Measurements from ENCODE around the gene PRKCQ.
"Not testable (repeated sequence)": the region's sequence is repeated elsewhere in the genome, so short reads cannot be mapped to it uniquely, and the experiment has no call there.

PRKCQ gene

GRCh38 chr10:6583447-6583846, 3.4 kb upstream of the PRKCQ start:
- Histone ChIP-seq H3K27ac (replicated peaks) (no peak overlapping the region), H3K27me3 (ENCODE audit: insufficient read depth, poor library complexity, severe bottlenecking) (no peaks in the 10 kb centered on the region), H3K4me3 (replicated peaks; ENCODE audit: insufficient read depth, low read length) (no peak overlapping the region)
- no peak for TF ChIP-seq REST (IDR thresholded peaks at IDR 0.05; ENCODE audit: insufficient replicate concordance, low read depth)
- TF ChIP-seq GABPA (IDR thresholded peaks at IDR 0.05; ENCODE audit: low read depth): no peak
- TF ChIP-seq POLR2AphosphoS5 (IDR thresholded peaks at IDR 0.05; ENCODE audit: low read depth): no peak
- TF ChIP-seq CTCF (IDR thresholded peaks at IDR 0.05; ENCODE audit: insufficient read depth, low read length): no peak
- no peak for TF ChIP-seq SPI1 (IDR thresholded peaks at IDR 0.05; ENCODE audit: borderline replicate concordance, low read depth)
- DNase-seq (ENCODE audit: low read depth in 1 of 2, low spot score in 1 of 2): no peak

DNA sequence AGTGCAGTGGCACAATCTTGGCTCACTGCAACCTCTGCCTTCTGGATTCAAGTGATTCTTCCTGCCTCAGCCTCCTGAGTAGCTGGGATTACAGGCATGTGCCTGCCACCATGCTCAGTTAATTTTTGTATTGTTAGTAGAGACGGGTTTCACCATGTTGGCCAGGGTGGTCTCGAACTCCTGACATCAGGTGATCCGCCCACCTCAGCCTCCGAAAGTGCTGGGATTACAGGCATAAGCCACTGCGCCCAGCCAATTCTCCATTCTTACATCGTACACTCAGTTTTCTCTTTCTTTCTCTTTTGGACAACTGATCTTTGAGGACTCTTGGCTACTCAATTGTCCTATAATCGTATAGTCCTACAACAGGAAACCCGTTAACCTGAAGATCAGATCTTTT, 2.8 kb upstream of the PRKCQ start:
- not testable (repeated sequence) for H3K27me3 ChIP-seq (ENCODE audit: insufficient read depth, poor library complexity, severe bottlenecking); H3K27ac ChIP-seq (replicated peaks); H3K4me3 ChIP-seq (replicated peaks; ENCODE audit: insufficient read depth, low read length); DNase-seq (ENCODE audit: low read depth in 1 of 2, low spot score in 1 of 2)

- no peak for DNase-seq (ENCODE audit: low read depth in 1 of 2, low spot score in 1 of 2)
- H3K27me3 ChIP-seq (ENCODE audit: insufficient read depth, poor library complexity, severe bottlenecking): no peaks in the 10 kb centered on the region
- no peak overlapping the region for H3K27ac ChIP-seq (replicated peaks)
- TF ChIP-seq SPI1 (IDR thresholded peaks at IDR 0.05; ENCODE audit: borderline replicate concordance, low read depth) (no peak), CTCF (IDR thresholded peaks at IDR 0.05; ENCODE audit: insufficient read depth, low read length) (no peak), GABPA (IDR thresholded peaks at IDR 0.05; ENCODE audit: low read depth) (no peak), POLR2AphosphoS5 (IDR thresholded peaks at IDR 0.05; ENCODE audit: low read depth) (no peak), REST (IDR thresholded peaks at IDR 0.05; ENCODE audit: insufficient replicate concordance, low read depth) (no peak)
- H3K4me3 ChIP-seq (replicated peaks; ENCODE audit: insufficient read depth, low read length): no peak overlapping the region
These were observed 2.2 kb upstream of the PRKCQ start for GRCh38 chr10:6582298-6582697.

- no peak for DNase-seq (ENCODE audit: low read depth in 1 of 2, low spot score in 1 of 2)
- TF ChIP-seq SPI1 (IDR thresholded peaks at IDR 0.05; ENCODE audit: borderline replicate concordance, low read depth) (no peak), CTCF (IDR thresholded peaks at IDR 0.05; ENCODE audit: insufficient read depth, low read length) (no peak), POLR2AphosphoS5 (IDR thresholded peaks at IDR 0.05; ENCODE audit: low read depth) (no peak), REST (IDR thresholded peaks at IDR 0.05; ENCODE audit: insufficient replicate concordance, low read depth) (no peak), GABPA (IDR thresholded peaks at IDR 0.05; ENCODE audit: low read depth) (no peak)
- Histone ChIP-seq H3K27ac (replicated peaks) (no peak overlapping the region), H3K4me3 (replicated peaks; ENCODE audit: insufficient read depth, low read length) (no peak overlapping the region), H3K27me3 (ENCODE audit: insufficient read depth, poor library complexity, severe bottlenecking) (no peaks in the 10 kb centered on the region)
These were observed 1.7 kb upstream of the PRKCQ start for GRCh38 chr10:6581778-6582228.

GRCh38 chr10:6581223-6581622, 1.1 kb upstream of the PRKCQ start:
- DNase-seq (ENCODE audit: low read depth in 1 of 2, low spot score in 1 of 2); H3K27ac ChIP-seq (replicated peaks); H3K27me3 ChIP-seq (ENCODE audit: insufficient read depth, poor library complexity, severe bottlenecking): not testable (repeated sequence)
- H3K4me3 ChIP-seq (replicated peaks; ENCODE audit: insufficient read depth, low read length): peak overlapping the region; percentile 49

Data from HL-60 (cell line).